ENCODE results near the gene SPESP1. TPM values are rescaled to one million over a fixed set of nuclear protein-coding genes. Genes with fewer than 3 reads are reported as not detected.

Gene SPESP1
- total RNA-seq, 1 donor from 2014 or later = not detected

DNA sequence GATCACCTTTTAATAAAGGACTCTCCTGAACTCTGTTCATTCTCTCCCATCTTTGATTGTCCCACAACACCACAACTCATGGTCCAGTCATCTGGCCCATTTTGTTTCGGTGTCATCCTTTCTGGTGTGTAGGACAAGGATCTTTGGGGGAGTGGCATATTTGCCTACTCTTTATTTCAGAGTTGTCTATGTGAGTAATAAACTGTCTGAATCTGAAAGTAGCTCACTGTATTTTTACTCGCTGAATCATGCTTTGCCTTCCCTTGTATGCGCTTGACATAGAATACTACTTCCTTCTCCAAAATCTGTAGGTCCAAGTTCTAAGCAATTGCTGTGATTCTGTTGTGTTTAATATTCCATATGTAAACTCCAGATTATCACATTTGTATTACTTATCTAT lies 54.3 kb downstream of the SPESP1 start:
- Mint-ChIP-seq H3K9me3 (ENCODE audit: unreplicated experiment) (peaks cover 2% of the 10 kb centered on the region), H3K4me3 (ENCODE audit: unreplicated experiment) (no peak overlapping the region), H3K4me1 (ENCODE audit: low read depth, unreplicated experiment) (no peaks in the 10 kb centered on the region), H3K27me3 (ENCODE audit: unreplicated experiment) (peaks cover 7% of the 10 kb centered on the region), H3K36me3 (ENCODE audit: unreplicated experiment) (peaks cover 17% of the 10 kb centered on the region), H3K27ac (ENCODE audit: unreplicated experiment) (no peak overlapping the region)
- no peak for DNase-seq
- TF ChIP-seq, protein P1, sequence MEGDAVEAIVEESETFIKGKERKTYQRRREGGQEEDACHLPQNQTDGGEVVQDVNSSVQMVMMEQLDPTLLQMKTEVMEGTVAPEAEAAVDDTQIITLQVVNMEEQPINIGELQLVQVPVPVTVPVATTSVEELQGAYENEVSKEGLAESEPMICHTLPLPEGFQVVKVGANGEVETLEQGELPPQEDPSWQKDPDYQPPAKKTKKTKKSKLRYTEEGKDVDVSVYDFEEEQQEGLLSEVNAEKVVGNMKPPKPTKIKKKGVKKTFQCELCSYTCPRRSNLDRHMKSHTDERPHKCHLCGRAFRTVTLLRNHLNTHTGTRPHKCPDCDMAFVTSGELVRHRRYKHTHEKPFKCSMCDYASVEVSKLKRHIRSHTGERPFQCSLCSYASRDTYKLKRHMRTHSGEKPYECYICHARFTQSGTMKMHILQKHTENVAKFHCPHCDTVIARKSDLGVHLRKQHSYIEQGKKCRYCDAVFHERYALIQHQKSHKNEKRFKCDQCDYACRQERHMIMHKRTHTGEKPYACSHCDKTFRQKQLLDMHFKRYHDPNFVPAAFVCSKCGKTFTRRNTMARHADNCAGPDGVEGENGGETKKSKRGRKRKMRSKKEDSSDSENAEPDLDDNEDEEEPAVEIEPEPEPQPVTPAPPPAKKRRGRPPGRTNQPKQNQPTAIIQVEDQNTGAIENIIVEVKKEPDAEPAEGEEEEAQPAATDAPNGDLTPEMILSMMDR (IDR thresholded peaks at IDR 0.05; ENCODE audit: partially characterized antibody, unreplicated experiment) = no peak

GRCh38 chr15:68985361-68985891 lies 55.1 kb downstream of the SPESP1 start:
- Mint-ChIP-seq H3K4me3 (ENCODE audit: unreplicated experiment) (no peak overlapping the region), H3K27ac (ENCODE audit: unreplicated experiment) (no peak overlapping the region), H3K36me3 (ENCODE audit: unreplicated experiment) (peaks cover 13% of the 10 kb centered on the region), H3K27me3 (ENCODE audit: unreplicated experiment) (peaks cover 7% of the 10 kb centered on the region), H3K9me3 (ENCODE audit: unreplicated experiment) (peaks cover 2% of the 10 kb centered on the region), H3K4me1 (ENCODE audit: low read depth, unreplicated experiment) (no peaks in the 10 kb centered on the region)
- no peak for DNase-seq
- TF ChIP-seq, protein P1 (IDR thresholded peaks at IDR 0.05; ENCODE audit: partially characterized antibody, unreplicated experiment) = no peak

- Mint-ChIP-seq H3K4me1 (ENCODE audit: low read depth, unreplicated experiment) (peaks cover 5% of the 10 kb centered on the region), H3K27me3 (ENCODE audit: unreplicated experiment) (peaks cover 7% of the 10 kb centered on the region), H3K36me3 (ENCODE audit: unreplicated experiment) (peaks cover 17% of the 10 kb centered on the region), H3K27ac (ENCODE audit: unreplicated experiment) (no peak overlapping the region), H3K9me3 (ENCODE audit: unreplicated experiment) (peaks cover 2% of the 10 kb centered on the region), H3K4me3 (ENCODE audit: unreplicated experiment) (no peak overlapping the region)
- no peak for DNase-seq
- TF ChIP-seq, protein P1 (IDR thresholded peaks at IDR 0.05; ENCODE audit: partially characterized antibody, unreplicated experiment) = no peak
These were observed 56.0 kb downstream of the SPESP1 start for GRCh38 chr15:68986322-68986721.

GRCh38 chr15:68987120-68987519 lies 56.8 kb downstream of the SPESP1 start:
- no peak overlapping the region for H3K4me3 Mint-ChIP-seq (ENCODE audit: unreplicated experiment)
- H3K36me3 Mint-ChIP-seq (ENCODE audit: unreplicated experiment) = peaks cover 17% of the 10 kb centered on the region
- no peak for DNase-seq
- H3K27ac Mint-ChIP-seq (ENCODE audit: unreplicated experiment) = no peak overlapping the region
- H3K4me1 Mint-ChIP-seq (ENCODE audit: low read depth, unreplicated experiment) = peaks cover 5% of the 10 kb centered on the region
- H3K9me3 Mint-ChIP-seq (ENCODE audit: unreplicated experiment) = peaks cover 2% of the 10 kb centered on the region
- TF ChIP-seq, protein P1 (IDR thresholded peaks at IDR 0.05; ENCODE audit: partially characterized antibody, unreplicated experiment) = no peak
- H3K27me3 Mint-ChIP-seq (ENCODE audit: unreplicated experiment) = peaks cover 7% of the 10 kb centered on the region

DNA sequence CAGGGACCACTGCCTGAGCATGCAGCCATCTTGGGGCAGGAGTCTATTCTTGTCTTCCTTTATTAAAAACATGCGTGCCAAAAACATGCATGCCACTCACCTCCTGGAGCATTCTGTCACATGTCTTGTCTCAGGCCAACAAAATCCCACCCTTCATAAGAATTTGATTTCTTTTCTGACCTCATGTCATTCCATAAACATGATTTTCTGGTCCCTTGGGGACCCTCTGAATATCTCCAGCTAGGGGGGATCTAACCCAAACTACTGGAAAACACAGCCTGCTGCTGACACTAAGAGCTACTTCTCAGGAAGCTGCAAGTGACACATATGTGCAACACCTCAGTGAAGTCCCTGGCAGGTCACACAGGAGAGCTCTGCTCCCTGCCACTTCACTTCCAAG lies 57.4 kb downstream of the SPESP1 start:
- Mint-ChIP-seq H3K27me3 (ENCODE audit: unreplicated experiment) (peaks cover 7% of the 10 kb centered on the region), H3K4me3 (ENCODE audit: unreplicated experiment) (no peak overlapping the region), H3K36me3 (ENCODE audit: unreplicated experiment) (peaks cover 17% of the 10 kb centered on the region), H3K9me3 (ENCODE audit: unreplicated experiment) (peaks cover 2% of the 10 kb centered on the region), H3K4me1 (ENCODE audit: low read depth, unreplicated experiment) (peaks cover 5% of the 10 kb centered on the region), H3K27ac (ENCODE audit: unreplicated experiment) (no peak overlapping the region)
- DNase-seq = no peak
- TF ChIP-seq, protein P1 (IDR thresholded peaks at IDR 0.05; ENCODE audit: partially characterized antibody, unreplicated experiment) = no peak
